Memory B cell (primary cell): ENCODE data around the gene SCAPER.

Experiments used
- ATAC-seq: fragments of 150-1000 bp; cut with Tn5 transposase; 2 replicates; pipeline ENCODE4 v1.10.0; 2021; ENCODE audit warnings: low read depth, mild to moderate bottlenecking, moderate library complexity
- DNase-seq, 2 donors: peaks; one replicate each; pipeline ENCODE4 v3.0.0; 2022; ENCODE audit warnings: low spot score in 2 of 2
- H3K27ac Mint-ChIP-seq: one replicate; pipeline ENCODE4 v1.8.0; 2022; ENCODE audit warnings: mild to moderate bottlenecking, moderate library complexity, mixed read lengths
- H3K27me3 Mint-ChIP-seq: one replicate; pipeline ENCODE4 v1.8.0; 2022; ENCODE audit warnings: mixed read lengths
- H3K36me3 Mint-ChIP-seq: one replicate; pipeline ENCODE4 v1.8.0; 2022; ENCODE audit warnings: mild to moderate bottlenecking, mixed read lengths
- H3K4me1 Mint-ChIP-seq: one replicate; pipeline ENCODE4 v1.8.0; 2022; ENCODE audit warnings: mixed read lengths
- H3K4me3 Mint-ChIP-seq: one replicate; pipeline ENCODE4 v1.8.0; 2022; ENCODE audit warnings: mild to moderate bottlenecking, moderate library complexity, mixed read lengths
- H3K9me3 Mint-ChIP-seq: one replicate; pipeline ENCODE4 v1.8.0; 2022; ENCODE audit warnings: mixed read lengths

Gene SCAPER

DNA sequence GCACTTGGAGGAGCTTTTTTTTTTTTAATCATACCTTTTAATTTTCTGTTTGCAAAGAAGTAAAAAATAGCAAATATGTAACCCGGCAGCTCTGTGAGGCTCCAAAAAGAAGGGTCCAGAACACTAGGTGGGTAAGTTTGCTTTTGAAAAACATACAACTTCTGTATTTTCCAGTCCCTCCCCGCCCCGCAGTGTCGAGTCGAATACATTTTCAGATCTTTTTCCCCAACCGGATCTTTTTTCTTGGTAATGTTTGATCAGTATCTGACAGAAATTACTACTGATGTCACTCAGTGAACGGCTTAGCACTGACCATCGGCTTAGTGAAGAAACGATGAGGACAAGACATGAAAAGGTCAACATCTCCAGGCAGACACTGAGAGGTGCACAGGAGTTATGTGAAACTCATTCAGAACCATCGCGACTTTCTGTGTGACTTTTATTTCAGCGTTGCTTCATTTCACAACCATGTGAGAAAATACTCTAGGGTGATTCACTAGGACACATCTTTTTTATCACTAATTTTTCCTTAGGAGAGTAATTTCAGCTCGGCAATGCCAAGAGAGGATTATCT lies 557.6 kb downstream of the SCAPER start:
- Mint-ChIP-seq H3K4me1 (peaks cover 9% of the 10 kb centered on the region), H3K27ac (no peak overlapping the region), H3K9me3 (no peaks in the 10 kb centered on the region), H3K4me3 (no peak overlapping the region), H3K36me3 (peaks cover 8% of the 10 kb centered on the region), H3K27me3 (peaks cover 15% of the 10 kb centered on the region)
- DNase-seq (no peak), ATAC-seq (no peak)

DNA sequence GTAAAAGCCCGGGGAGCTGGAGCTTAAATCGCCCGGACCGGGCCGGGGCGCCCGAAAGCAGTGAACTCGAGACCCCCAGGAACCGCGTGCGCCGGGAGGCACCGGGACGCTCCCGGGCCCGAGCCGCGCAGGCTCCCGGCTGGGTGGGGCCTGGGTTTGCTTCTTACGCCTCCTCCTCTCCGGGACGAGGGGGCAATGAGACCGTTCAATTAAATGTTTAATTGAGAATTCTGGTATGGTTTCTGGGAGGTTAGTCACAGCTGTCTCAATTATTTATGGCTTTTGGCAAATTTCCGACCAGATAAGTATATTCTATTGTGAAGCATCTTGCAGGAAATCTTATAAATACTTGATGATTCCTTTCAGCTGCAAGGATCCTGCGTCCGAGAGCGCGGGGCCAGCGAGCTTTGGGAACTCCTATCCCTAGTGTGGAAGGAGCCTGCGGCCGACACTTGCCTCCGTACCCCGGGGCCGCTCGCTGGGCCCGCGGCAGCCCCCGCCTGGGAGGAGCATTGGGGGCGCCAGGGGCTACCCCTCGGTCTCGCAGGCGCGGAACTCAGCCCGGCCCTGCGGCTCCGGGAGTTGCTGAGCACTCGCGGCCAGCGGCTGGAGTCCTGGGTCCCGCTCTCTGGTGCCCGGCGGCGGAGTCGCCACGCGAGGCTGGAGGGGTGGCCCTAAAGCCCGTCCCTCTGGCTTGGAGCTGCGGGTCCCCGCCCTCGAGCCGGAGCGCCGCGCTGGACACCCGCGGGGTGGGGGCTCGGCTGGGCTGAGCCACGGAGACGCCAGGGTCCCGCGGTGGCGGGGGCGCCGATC lies 558.3 kb downstream of the SCAPER start:
- H3K4me3 Mint-ChIP-seq: peak overlapping the region; percentile 78
- peaks cover 4% of the 10 kb centered on the region for H3K36me3 Mint-ChIP-seq
- H3K27ac Mint-ChIP-seq: no peak overlapping the region
- H3K9me3 Mint-ChIP-seq: no peaks in the 10 kb centered on the region
- H3K27me3 Mint-ChIP-seq: peaks cover 15% of the 10 kb centered on the region
- DNase-seq: peak in 1 of 2 donors; percentile 28
- H3K4me1 Mint-ChIP-seq: peaks cover 11% of the 10 kb centered on the region
- peak; percentile 22 for ATAC-seq

DNA sequence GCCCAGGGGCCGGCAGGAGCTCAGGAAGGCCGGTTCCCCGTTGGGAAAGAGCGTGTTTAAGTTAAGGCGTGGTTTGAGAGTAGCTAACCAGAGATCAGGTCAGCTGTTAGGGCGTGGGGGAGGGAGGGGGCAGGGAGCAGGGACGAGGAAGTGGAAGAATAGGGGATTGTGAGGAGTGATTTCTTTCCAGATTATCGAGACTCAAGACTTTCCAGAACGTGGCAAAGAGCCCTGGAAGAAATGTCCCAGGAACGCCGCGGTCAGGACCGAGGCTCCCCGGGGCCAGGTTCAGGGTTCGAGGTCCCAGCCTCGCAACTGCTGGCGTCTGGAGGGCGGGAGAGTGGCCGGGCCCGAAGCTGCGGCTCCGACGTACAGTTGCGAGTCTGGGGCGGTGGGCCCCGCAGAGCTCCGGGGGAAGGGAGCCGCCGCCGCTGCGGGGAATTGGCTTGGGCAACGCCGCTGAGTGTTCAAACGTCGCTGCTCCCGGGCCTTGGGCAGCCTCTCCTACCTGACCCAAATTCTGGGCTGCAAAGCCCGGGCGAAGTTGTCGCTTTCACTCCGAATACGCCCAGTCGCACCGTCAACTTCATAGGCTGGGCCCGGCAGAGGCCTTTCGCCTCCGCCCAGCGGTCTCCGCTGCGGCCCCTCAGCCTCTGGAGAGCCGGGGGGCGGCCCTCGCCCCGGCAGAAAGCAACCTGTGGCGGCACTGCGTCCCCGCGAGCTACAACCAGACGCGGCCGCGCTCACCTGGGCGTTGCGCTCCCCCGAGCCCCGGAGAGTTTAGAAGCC lies 559.1 kb downstream of the SCAPER start:
- Mint-ChIP-seq H3K27ac (peak overlapping the region; percentile 22), H3K27me3 (peaks cover 20% of the 10 kb centered on the region)
- peak in 1 of 2 donors; percentile 54 for DNase-seq

DNA sequence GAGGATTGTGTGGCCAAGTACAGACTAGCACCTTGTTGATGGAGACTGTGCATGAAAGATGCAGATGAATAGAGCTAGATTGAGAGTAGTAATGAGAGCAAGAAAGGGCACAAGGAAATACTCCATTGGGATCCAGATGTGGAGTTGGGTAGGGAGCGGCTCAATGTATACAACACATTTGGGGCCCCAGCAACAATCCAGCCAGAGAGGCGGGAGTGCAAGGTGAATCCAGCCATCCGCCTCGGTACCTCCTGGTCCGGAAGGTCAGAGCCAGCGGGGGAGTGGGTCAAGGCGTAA lies 559.6 kb downstream of the SCAPER start:
- DNase-seq: no peak
- peak overlapping the region; percentile 22 for H3K27ac Mint-ChIP-seq

More for the DNA sequence above, 559.1 kb downstream of the SCAPER start:
- Mint-ChIP-seq H3K4me3 (peak overlapping the region; percentile 78), H3K9me3 (no peaks in the 10 kb centered on the region), H3K36me3 (peaks cover 4% of the 10 kb centered on the region), H3K4me1 (peaks cover 16% of the 10 kb centered on the region)
- peak; percentile 46 for ATAC-seq

DNA sequence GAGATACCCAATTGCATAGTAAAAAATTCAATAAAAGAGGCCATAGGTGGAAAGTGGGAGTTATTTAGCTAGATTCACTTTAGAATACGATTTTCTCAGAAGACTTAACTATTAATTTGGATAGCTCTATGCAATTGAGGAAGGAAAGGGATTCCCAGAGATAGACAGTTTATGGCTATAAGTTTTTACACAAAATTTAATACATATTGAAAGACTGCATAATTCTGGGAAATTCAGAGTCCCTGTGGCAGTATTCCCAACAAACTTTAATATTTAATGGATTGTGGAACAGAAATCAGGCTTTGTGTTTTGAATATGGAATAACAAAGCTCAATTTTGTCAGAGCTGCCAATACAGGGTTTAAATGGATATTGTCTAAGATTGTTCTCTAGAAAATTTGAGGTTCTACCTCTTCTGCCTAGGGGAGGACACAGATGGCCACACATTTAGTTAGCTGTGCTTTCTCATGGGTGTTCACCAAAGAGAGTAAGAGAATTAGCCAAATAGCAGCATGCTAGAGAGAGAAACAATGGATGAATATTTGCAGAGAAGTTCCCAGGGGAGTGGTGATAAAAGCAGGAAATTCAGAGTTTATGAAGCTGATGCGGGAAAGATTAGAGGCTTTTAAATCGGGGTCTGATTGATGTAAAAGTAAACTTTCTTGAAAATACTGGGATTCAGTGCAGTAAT lies 560.1 kb downstream of the SCAPER start:
- no peak for DNase-seq
- ATAC-seq: no peak
- H3K4me1 Mint-ChIP-seq: peaks cover 23% of the 10 kb centered on the region
- H3K27ac Mint-ChIP-seq: peak overlapping the region; percentile 22
- H3K9me3 Mint-ChIP-seq: no peaks in the 10 kb centered on the region
- peaks cover 4% of the 10 kb centered on the region for H3K36me3 Mint-ChIP-seq
- H3K27me3 Mint-ChIP-seq: peaks cover 23% of the 10 kb centered on the region
- H3K4me3 Mint-ChIP-seq: peak overlapping the region; percentile 78

More for the DNA sequence above, 559.6 kb downstream of the SCAPER start:
- Mint-ChIP-seq H3K4me1 (peaks cover 19% of the 10 kb centered on the region), H3K27me3 (peaks cover 21% of the 10 kb centered on the region), H3K36me3 (peaks cover 4% of the 10 kb centered on the region), H3K9me3 (no peaks in the 10 kb centered on the region), H3K4me3 (peak overlapping the region; percentile 78)
- ATAC-seq: no peak

DNA sequence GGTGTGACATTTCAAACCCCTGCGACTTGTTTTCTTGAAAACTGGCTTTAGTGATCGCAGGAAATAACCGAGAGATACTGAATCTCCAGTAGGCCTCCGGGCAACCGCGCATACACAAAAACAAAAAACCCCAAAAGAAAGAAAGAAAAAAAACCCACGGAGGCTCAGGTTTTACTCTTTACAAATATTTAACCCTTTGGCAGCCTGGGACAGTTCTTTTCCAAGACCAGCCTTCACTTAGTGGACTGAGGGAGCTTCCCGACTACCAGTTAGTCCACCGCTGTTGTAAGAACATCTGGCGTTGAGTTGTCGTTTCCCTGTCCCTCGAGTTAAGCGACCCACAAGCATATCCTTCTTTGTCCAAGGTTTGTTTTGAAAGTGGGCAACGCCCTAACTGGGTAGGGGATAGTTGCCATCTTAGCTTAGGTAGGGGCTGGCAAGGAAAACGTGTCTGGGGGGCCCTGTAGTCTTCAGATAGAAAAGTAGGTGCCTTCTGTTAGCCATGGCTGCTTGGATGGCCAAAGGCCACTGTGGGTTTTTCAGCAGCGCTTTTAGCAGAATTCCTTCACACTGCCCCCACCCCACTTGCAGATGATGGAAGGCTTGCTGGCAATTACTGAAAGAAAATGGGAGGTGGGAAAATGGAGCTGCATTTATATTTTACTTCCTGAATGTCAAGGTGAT lies 561.7 kb downstream of the SCAPER start:
- Mint-ChIP-seq H3K36me3 (peaks cover 8% of the 10 kb centered on the region), H3K27me3 (peaks cover 33% of the 10 kb centered on the region), H3K27ac (no peak overlapping the region), H3K4me3 (no peak overlapping the region), H3K4me1 (peaks cover 35% of the 10 kb centered on the region), H3K9me3 (peaks cover 2% of the 10 kb centered on the region)
- DNase-seq (no peak), ATAC-seq (no peak)

DNA sequence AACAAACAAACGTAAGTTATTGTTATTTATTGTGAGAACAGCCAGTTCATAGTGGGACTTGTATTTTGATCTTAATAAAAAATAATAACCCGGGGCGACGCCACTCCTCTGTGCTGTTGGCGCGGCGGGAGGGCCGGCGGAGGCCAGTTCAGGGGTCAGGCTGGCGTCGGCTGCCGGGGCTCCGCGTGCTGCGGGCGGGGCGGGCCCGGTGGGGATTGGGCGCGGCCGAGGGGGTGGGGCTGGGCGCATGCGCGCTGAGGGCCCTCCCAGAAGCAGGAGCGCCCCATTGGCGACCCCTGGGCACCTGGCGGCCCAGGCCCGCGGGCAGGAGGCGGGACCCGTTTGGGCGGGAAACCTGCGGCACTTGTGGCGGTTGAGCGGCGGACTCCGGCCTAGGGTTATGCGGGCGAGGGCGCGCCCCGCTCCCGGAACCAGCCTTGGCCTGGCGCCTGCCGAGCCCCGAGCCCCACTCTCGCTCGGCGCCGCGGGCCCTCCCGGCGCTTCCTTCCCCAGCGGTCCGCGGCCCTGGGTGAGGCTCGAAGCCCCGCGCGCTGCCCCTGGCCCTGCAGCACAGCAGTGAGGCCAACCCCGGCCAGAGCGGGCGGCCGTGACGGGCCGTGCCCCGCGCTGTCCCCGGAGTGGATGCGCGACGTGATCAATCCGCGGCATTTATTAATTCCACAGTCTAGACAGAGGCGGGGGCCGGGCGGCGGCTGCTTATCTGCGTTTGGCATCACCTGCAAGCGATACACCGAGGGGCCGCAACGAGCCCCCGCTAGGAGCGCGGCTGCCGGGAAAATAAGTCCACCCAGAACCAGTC lies 562.5 kb downstream of the SCAPER start:
- H3K9me3 Mint-ChIP-seq: peaks cover 3% of the 10 kb centered on the region
- no peak overlapping the region for H3K27ac Mint-ChIP-seq
- DNase-seq (peak in 1 of 2 donors; percentile 37), ATAC-seq (no peak)
- H3K4me1 Mint-ChIP-seq: peaks cover 36% of the 10 kb centered on the region
- peaks cover 4% of the 10 kb centered on the region for H3K36me3 Mint-ChIP-seq
- H3K27me3 Mint-ChIP-seq: peaks cover 34% of the 10 kb centered on the region
- no peak overlapping the region for H3K4me3 Mint-ChIP-seq

DNA sequence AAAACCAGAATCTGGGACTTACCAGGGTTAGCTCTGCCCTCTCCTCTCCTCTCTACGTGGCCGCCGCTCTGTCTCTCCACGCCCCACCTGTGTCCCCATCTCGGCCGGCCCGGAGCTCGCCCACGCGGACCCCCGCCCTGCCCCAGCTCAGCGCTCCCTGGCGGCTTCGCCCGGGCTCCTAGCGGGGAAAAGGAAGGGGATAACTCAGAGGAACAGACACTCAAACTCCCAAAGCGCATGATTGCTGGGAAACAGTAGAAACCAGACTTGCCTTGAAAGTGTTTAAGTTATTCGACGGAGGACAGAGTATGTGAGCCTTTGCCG lies 563.1 kb downstream of the SCAPER start:
- Mint-ChIP-seq H3K27ac (peak overlapping the region; percentile 79), H3K27me3 (peaks cover 37% of the 10 kb centered on the region), H3K36me3 (peaks cover 4% of the 10 kb centered on the region), H3K9me3 (peaks cover 3% of the 10 kb centered on the region), H3K4me3 (peak overlapping the region; percentile 68), H3K4me1 (peaks cover 40% of the 10 kb centered on the region)
- ATAC-seq (no peak), DNase-seq (no peak)

DNA sequence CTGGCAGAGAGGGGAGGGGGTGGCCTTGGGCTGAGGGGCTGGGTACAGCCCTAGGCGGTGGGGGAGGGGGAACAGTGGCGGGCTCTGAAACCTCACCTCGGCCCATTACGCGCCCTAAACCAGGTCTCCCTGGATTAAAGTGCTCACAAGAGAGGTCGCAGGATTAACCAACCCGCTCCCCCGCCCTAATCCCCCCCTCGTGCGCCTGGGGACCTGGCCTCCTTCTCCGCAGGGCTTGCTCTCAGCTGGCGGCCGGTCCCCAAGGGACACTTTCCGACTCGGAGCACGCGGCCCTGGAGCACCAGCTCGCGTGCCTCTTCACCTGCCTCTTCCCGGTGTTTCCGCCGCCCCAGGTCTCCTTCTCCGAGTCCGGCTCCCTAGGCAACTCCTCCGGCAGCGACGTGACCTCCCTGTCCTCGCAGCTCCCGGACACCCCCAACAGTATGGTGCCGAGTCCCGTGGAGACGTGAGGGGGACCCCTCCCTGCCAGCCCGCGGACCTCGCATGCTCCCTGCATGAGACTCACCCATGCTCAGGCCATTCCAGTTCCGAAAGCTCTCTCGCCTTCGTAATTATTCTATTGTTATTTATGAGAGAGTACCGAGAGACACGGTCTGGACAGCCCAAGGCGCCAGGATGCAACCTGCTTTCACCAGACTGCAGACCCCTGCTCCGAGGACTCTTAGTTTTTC lies 563.6 kb downstream of the SCAPER start:
- Mint-ChIP-seq H3K4me3 (peak overlapping the region; percentile 68), H3K4me1 (peaks cover 44% of the 10 kb centered on the region), H3K36me3 (peaks cover 4% of the 10 kb centered on the region), H3K9me3 (peaks cover 3% of the 10 kb centered on the region), H3K27ac (peak overlapping the region; percentile 79), H3K27me3 (peaks cover 40% of the 10 kb centered on the region)
- no peak for ATAC-seq
- peak in 1 of 2 donors; percentile 49 for DNase-seq

DNA sequence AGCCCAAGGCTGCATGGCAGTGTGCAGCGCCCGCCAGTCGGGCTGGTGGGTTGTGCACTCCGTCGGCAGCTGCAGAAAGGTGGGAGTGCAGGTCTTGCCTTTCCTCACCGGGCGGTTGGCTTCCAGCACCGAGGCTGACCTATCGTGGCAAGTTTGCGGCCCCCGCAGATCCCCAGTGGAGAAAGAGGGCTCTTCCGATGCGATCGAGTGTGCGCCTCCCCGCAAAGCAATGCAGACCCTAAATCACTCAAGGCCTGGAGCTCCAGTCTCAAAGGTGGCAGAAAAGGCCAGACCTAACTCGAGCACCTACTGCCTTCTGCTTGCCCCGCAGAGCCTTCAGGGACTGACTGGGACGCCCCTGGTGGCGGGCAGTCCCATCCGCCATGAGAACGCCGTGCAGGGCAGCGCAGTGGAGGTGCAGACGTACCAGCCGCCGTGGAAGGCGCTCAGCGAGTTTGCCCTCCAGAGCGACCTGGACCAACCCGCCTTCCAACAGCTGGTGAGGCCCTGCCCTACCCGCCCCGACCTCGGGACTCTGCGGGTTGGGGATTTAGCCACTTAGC lies 564.3 kb downstream of the SCAPER start:
- peak overlapping the region; percentile 85 for H3K4me3 Mint-ChIP-seq
- H3K4me1 Mint-ChIP-seq: peaks cover 46% of the 10 kb centered on the region
- H3K27ac Mint-ChIP-seq: peak overlapping the region; percentile 9
- peaks cover 3% of the 10 kb centered on the region for H3K9me3 Mint-ChIP-seq
- H3K36me3 Mint-ChIP-seq: peaks cover 4% of the 10 kb centered on the region
- H3K27me3 Mint-ChIP-seq: peaks cover 41% of the 10 kb centered on the region
- ATAC-seq (peak; percentile 68), DNase-seq (peak; percentile 52 to 57)

DNA sequence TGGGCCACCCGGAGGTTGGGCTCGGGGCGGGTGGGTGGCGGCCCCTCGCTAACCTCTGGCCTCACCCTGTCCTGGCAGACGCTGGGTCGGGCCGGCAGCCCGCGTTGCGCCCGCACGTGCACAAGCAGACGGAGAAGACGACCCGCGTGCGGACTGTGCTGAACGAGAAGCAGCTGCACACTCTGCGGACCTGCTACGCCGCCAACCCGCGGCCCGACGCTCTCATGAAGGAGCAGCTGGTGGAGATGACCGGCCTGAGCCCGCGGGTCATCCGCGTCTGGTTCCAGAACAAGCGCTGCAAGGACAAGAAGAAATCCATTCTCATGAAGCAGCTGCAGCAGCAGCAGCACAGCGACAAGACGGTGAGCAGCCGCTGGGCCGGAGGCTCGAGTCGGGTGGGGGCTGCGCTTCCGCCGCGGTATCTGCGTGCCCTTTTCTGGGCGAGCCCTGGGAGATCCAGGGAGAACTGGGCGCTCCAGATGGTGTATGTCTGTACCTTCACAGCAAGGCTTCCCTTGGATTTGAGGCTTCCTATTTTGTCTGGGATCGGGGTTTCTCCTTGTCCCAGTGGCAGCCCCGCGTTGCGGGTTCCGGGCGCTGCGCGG lies 564.8 kb downstream of the SCAPER start:
- DNase-seq (no peak), ATAC-seq (peak; percentile 22)

More for the DNA sequence above, 564.8 kb downstream of the SCAPER start:
- H3K36me3 Mint-ChIP-seq: peaks cover 4% of the 10 kb centered on the region
- peaks cover 46% of the 10 kb centered on the region for H3K4me1 Mint-ChIP-seq
- peaks cover 38% of the 10 kb centered on the region for H3K27me3 Mint-ChIP-seq
- peak overlapping the region; percentile 85 for H3K4me3 Mint-ChIP-seq
- peaks cover 3% of the 10 kb centered on the region for H3K9me3 Mint-ChIP-seq
- peak overlapping the region; percentile 74 for H3K27ac Mint-ChIP-seq
